Suprapubic skin (tissue), 4 donors: ENCODE results near the gene CPNE2.

Source experiments
- POLR2A ChIP-seq, 2 donors: fragments of 450-650 bp; IDR thresholded peaks; one replicate each; pipeline ENCODE4 v1.6.1; 2017; ENCODE audit warnings: antibody characterized with exemption in 2 of 2, mild to moderate bottlenecking in 2 of 2, moderate library complexity in 2 of 2
- POLR2AphosphoS5 ChIP-seq, 3 donors: sonication (generic); formaldehyde crosslinking; IDR thresholded peaks; one replicate each; pipeline ENCODE4 v1.6.1; 2017; ENCODE audit warnings: antibody characterized with exemption in 3 of 3
- TF ChIP-seq, protein P1 (sequence below), 2 donors: fragments of 200-600 bp in 1 of 2; fragments of 450-650 bp in 1 of 2; sonication (generic) in 1 of 2; IDR thresholded peaks; one replicate each; pipeline ENCODE4 v1.5.1; 2016 to 2019; ENCODE audit warnings: antibody characterized with exemption in 2 of 2, mild to moderate bottlenecking in 1 of 2, moderate library complexity in 1 of 2

DNA sequence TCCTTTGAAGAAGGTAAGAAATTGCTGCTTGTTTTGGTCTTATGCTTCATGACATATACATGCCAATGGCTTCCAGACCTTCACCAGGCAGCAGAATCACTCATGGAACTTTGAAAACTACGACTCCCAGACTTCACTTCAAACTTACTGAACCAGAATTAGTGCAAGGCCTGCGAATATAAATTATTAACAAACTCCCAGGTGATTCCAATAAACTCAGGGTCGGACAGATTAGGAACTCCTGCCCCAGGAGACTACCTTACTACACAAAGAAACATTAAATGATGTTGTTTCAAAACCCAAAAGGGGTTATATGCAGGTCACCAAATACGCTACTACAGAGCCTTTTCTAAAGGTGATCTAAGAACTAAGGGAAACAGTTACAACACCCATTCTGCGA is 73.1 kb downstream of the CPNE2 start:
- TF ChIP-seq POLR2A (IDR thresholded peaks at IDR 0.05), result no peak
- TF ChIP-seq POLR2AphosphoS5 (IDR thresholded peaks at IDR 0.05), result no peak
- TF ChIP-seq, protein P1, sequence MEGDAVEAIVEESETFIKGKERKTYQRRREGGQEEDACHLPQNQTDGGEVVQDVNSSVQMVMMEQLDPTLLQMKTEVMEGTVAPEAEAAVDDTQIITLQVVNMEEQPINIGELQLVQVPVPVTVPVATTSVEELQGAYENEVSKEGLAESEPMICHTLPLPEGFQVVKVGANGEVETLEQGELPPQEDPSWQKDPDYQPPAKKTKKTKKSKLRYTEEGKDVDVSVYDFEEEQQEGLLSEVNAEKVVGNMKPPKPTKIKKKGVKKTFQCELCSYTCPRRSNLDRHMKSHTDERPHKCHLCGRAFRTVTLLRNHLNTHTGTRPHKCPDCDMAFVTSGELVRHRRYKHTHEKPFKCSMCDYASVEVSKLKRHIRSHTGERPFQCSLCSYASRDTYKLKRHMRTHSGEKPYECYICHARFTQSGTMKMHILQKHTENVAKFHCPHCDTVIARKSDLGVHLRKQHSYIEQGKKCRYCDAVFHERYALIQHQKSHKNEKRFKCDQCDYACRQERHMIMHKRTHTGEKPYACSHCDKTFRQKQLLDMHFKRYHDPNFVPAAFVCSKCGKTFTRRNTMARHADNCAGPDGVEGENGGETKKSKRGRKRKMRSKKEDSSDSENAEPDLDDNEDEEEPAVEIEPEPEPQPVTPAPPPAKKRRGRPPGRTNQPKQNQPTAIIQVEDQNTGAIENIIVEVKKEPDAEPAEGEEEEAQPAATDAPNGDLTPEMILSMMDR (IDR thresholded peaks at IDR 0.05), result no peak
